RWPE2 (cell line): ENCODE results near the gene HOXD3.

ENCODE experiments used
- ATAC-seq: fragments of 200-7000 bp; cut with Tn5 transposase; 3 replicates; pipeline ENCODE4 v1.9.1; 2021; ENCODE audit warnings: low read depth
- DNase-seq: peaks from one replicate; pipeline ENCODE4 v3.0.0-alpha.2; 2020; ENCODE audit warnings: low spot score
- H3K27ac ChIP-seq: fragments of 450-650 bp; 2 replicates; pipeline ENCODE4 v1.5.1; 2017; ENCODE audit warnings: mild to moderate bottlenecking; ENCODE audit not compliant: poor library complexity, severe bottlenecking
- H3K27me3 ChIP-seq: fragments of 250-450 bp; sonication (Bioruptor Pico); 2 replicates; pipeline ENCODE4 v1.5.1; 2021; ENCODE audit warnings: mild to moderate bottlenecking, moderate library complexity; ENCODE audit not compliant: insufficient read depth, poor library complexity, severe bottlenecking
- H3K36me3 ChIP-seq: fragments of 250-450 bp; sonication (Bioruptor Pico); 2 replicates; pipeline ENCODE4 v1.5.1; 2020; ENCODE audit warnings: low read depth, mild to moderate bottlenecking, moderate library complexity
- H3K4me1 ChIP-seq: fragments of 250-450 bp; sonication (Bioruptor Pico); 2 replicates; pipeline ENCODE4 v1.5.1; 2021; ENCODE audit warnings: mild to moderate bottlenecking, moderate library complexity; ENCODE audit not compliant: insufficient read depth, poor library complexity, severe bottlenecking
- H3K4me3 ChIP-seq: fragments of 250-450 bp; sonication (Bioruptor Pico); 2 replicates; pipeline ENCODE4 v1.5.1; 2021; ENCODE audit warnings: mild to moderate bottlenecking, moderate library complexity; ENCODE audit not compliant: severe bottlenecking
- H3K9me3 ChIP-seq: fragments of 250-450 bp; sonication (Bioruptor Pico); 2 replicates; pipeline ENCODE4 v1.5.1; 2021; ENCODE audit warnings: mild to moderate bottlenecking, moderate library complexity; ENCODE audit not compliant: severe bottlenecking
- CTCF ChIP-seq: fragments of 450-650 bp; IDR thresholded peaks from one replicate; pipeline ENCODE4 v1.5.1; 2017; ENCODE audit warnings: mild to moderate bottlenecking, moderate library complexity; ENCODE audit not compliant: poor library complexity, severe bottlenecking

The HOXD3 gene

GRCh38 chr2:176169711-176170110, 12.6 kb downstream of the HOXD3 start:
- no peaks in the 10 kb centered on the region for H3K36me3 ChIP-seq
- H3K27ac ChIP-seq, result no peak overlapping the region
- DNase-seq, result no peak
- no peaks in the 10 kb centered on the region for H3K9me3 ChIP-seq
- peaks cover 17% of the 10 kb centered on the region for H3K27me3 ChIP-seq
- no peak overlapping the region for H3K4me3 ChIP-seq
- H3K4me1 ChIP-seq, result no peaks in the 10 kb centered on the region
- no peak for TF ChIP-seq CTCF
- ATAC-seq, result no peak

GRCh38 chr2:176170602-176171305, 13.6 kb downstream of the HOXD3 start:
- Histone ChIP-seq H3K27me3 (peaks cover 7% of the 10 kb centered on the region), H3K36me3 (no peaks in the 10 kb centered on the region), H3K4me3 (no peak overlapping the region), H3K4me1 (no peaks in the 10 kb centered on the region), H3K27ac (no peak overlapping the region), H3K9me3 (no peaks in the 10 kb centered on the region)
- DNase-seq (no peak), ATAC-seq (no peak)
- TF ChIP-seq CTCF, result no peak

GRCh38 chr2:176171351-176172006, 14.4 kb downstream of the HOXD3 start:
- Histone ChIP-seq H3K36me3 (no peaks in the 10 kb centered on the region), H3K9me3 (no peaks in the 10 kb centered on the region), H3K4me1 (no peaks in the 10 kb centered on the region), H3K27me3 (peaks cover 3% of the 10 kb centered on the region), H3K4me3 (no peak overlapping the region), H3K27ac (no peak overlapping the region)
- ATAC-seq (no peak), DNase-seq (no peak)
- TF ChIP-seq CTCF, result no peak

- H3K36me3 ChIP-seq, result no peaks in the 10 kb centered on the region
- no peak for TF ChIP-seq CTCF
- no peak overlapping the region for H3K27ac ChIP-seq
- H3K4me3 ChIP-seq, result no peak overlapping the region
- H3K4me1 ChIP-seq, result no peaks in the 10 kb centered on the region
- no peak for ATAC-seq
- no peaks in the 10 kb centered on the region for H3K27me3 ChIP-seq
- no peaks in the 10 kb centered on the region for H3K9me3 ChIP-seq
- DNase-seq, result no peak
These were observed 15.1 kb downstream of the HOXD3 start for GRCh38 chr2:176172007-176172894.
